Heart right ventricle (tissue), 16 donors: ENCODE measurements around the gene CTXND2. TPM values are rescaled to one million over a fixed set of nuclear protein-coding genes. Genes with fewer than 3 reads are reported as not detected.
"Not testable (repeated sequence)": the region's sequence is repeated elsewhere in the genome, so short reads cannot be mapped to it uniquely, and the experiment has no call there.

ENCODE experiments used
- ATAC-seq, 8 donors: fragments of 200-7000 bp; cut with Tn5 transposase; one replicate each; pipeline ENCODE4 v1.9.1; 2020; ENCODE audit warnings: mild to moderate bottlenecking in 8 of 8, moderate library complexity in 8 of 8, moderate number of reproducible peaks in 1 of 8
- DNase-seq, 2 donors: peaks; one replicate each; pipeline ENCODE4 v3.0.0-alpha.2; 2020
- H3K27ac ChIP-seq, 10 donors: fragments of 200-600 bp; sonication (generic) in 2 of 10; one replicate each; pipeline versions ENCODE4 v1.5.0 to v1.8.0; 2020 to 2022; ENCODE audit warnings: mild to moderate bottlenecking in 3 of 10
- H3K27me3 ChIP-seq, 7 donors: fragments of 200-600 bp; one replicate each; pipeline ENCODE4 v1.8.0; 2021 to 2022; ENCODE audit warnings: mild to moderate bottlenecking in 2 of 7
- H3K36me3 ChIP-seq, 9 donors: fragments of 200-600 bp; sonication (generic) in 1 of 9; one replicate each; pipeline versions ENCODE4 v1.5.0 to v1.8.0; 2020 to 2022; ENCODE audit warnings: mild to moderate bottlenecking in 2 of 9
- H3K4me1 ChIP-seq, 9 donors: fragments of 200-600 bp; sonication (generic) in 1 of 9; one replicate each; pipeline versions ENCODE4 v1.5.0 to v1.8.0; 2020 to 2022; ENCODE audit warnings: mild to moderate bottlenecking in 4 of 9
- H3K4me3 ChIP-seq, 10 donors: fragments of 200-600 bp; sonication (generic) in 2 of 10; one replicate each; pipeline versions ENCODE4 v1.5.0 to v1.8.0; 2020 to 2022; ENCODE audit warnings: mild to moderate bottlenecking in 7 of 10, moderate library complexity in 2 of 10
- H3K9me3 ChIP-seq, 11 donors: fragments of 200-600 bp in 10 of 11; sonication (generic) in 2 of 11; one replicate each; pipeline versions ENCODE4 v1.5.0 to v1.8.0; 2013 to 2022; ENCODE audit warnings: mild to moderate bottlenecking in 2 of 11, control low read depth in 1 of 11, moderate library complexity in 1 of 11
- CTCF ChIP-seq, 9 donors: fragments of 200-600 bp; sonication (generic) in 2 of 9; IDR thresholded peaks; one replicate each; pipeline versions ENCODE4 v1.5.0 to v1.8.0; 2021 to 2022; ENCODE audit warnings: antibody characterized with exemption in 9 of 9, mild to moderate bottlenecking in 5 of 9, moderate library complexity in 1 of 9
- WGBS, 2 donors: extraction: QIAGEN DNeasy Blood & Tissue Kit; methylation state at CpG; one replicate each; pipeline ENCODE4 v1.1.7; 2013; ENCODE audit warnings: inconsistent platforms in 1 of 2; 5-methylcytosine and 5-hydroxymethylcytosine counted together
- intact Hi-C, 10 donors: fragments of 100-400 bp; cut with DNase I; formaldehyde crosslinking; loops; one replicate each; pipeline versions ENCODE4 v1.11.1 to v1.14.2; 2022
- long read RNA-seq, 3 donors: library from polyadenylated mRNA; unstranded; transcript quantifications; one replicate each; pipeline ENCODE4 v2.0.0, GENCODE V29; 2020 to 2021
- polyA plus RNA-seq, 2 donors: library from polyadenylated mRNA; stranded (reverse); fragments of 200-250 nt; gene quantifications; one replicate each; pipeline ENCODE4 v1.2.3, GENCODE V29; 2013
- total RNA-seq, 10 donors: library from RNA; stranded (reverse); fragmentation: NEBNext Ultra II Directional in 3 of 10; extraction: Animal tissue kit (Norgen Biotek cat#: 25700) in 3 of 10; gene quantifications; one replicate each; pipeline versions ENCODE4 v1.2.1 to v1.2.4, GENCODE V29; 2021 to 2023
- donor health status: Arrhythmogenic right ventricular cardiomyopathy.
- donor health status: ischemic (EF 13 %, LVEDD 7.1; RV severe dilation, severe dysfunction).
- donor health status: healthy with polysubstance abuse.
- donor health status: DM: no; HTN: yes; CAD: no.
- donor health status: DM: no; HTN: no; CAD: no.
- donor health status: ischemic (EF 25% LVEDD 6.9; RV normal size, moderate dysfunction).
- donor health status: ischemic (EF 25% LVEDD 5.7; RV mildly dilated, moderate dysfunction).
- donor health status: healthy.
- donor health status: DM: yes; HTN: yes; CAD: no.
- donor health status: Ischemic cardiomyopathy.
- donor health status: ischemic (EF 35%, LVEDD 5.7; RV mildly dilated, moderate dysfunction).
- donor health status: nonischemic (EF 11% LVEDD 7.7; RV severe dilation, severe dysfunction).
- donor health status: DM: yes; HTN: yes; CAD: no.
- donor health status: PGD.
- donor health status: ischemic (EF 29% LVEDD 5.4; RV normal size, mild dysfunction).
- donor health status: nonischemic (EF 23%, LVEDD 6.1; RV moderate dilation, normal function).

CTXND2 gene
- total RNA-seq (not detected), polyA plus RNA-seq (not detected)
- long read RNA-seq, donor 1: 0 reads
- long read RNA-seq, donor 2: 0 reads
- long read RNA-seq, donor 3: 0 reads

GRCh38 chr1:150887018-150887417 is at the start of gene CTXND2:
TSS of gene CTXND2 (plus strand) at chr1:150887136. CDS start at chr1:150912315, 25,179 bp downstream.
- ATAC-seq: no peak
- Histone ChIP-seq H3K4me1 (peaks cover 0 to 2% (median 0%) of the 10 kb centered on the region in 9 donors), H3K27ac (no peak within 1 kb of the TSS), H3K9me3 (no peaks in the 10 kb centered on the region), H3K27me3 (no peaks in the 10 kb centered on the region), H3K36me3 (no peaks in the 10 kb centered on the region), H3K4me3 (no peak within 1 kb of the TSS)
- TF ChIP-seq CTCF (IDR thresholded peaks at IDR 0.05): no peak
- WGBS, 2 donors: 35 to 39% methylated on average over 3 of the region's 3 CpGs
- DNase-seq: no peak
- intact Hi-C loops: no loop called here

GRCh38 chr1:150840850-150841249 is 46.1 kb upstream of the CTXND2 start:
- 92 to 96% methylated on average over 11 of the region's 11 CpGs for WGBS, 2 donors
- H3K27me3 ChIP-seq, intact Hi-C loops, H3K27ac ChIP-seq, DNase-seq, ATAC-seq, H3K9me3 ChIP-seq, H3K4me3 ChIP-seq: not testable (repeated sequence)
- Histone ChIP-seq H3K36me3 (peaks cover 0 to 87% (median 24%) of the 10 kb centered on the region in 9 donors), H3K4me1 (peaks cover 0 to 32% (median 15%) of the 10 kb centered on the region in 9 donors)

GRCh38 chr1:150841626-150842025 is 45.3 kb upstream of the CTXND2 start:
- H3K9me3 ChIP-seq: no peaks in the 10 kb centered on the region
- no peak overlapping the region for H3K4me3 ChIP-seq
- H3K27me3 ChIP-seq: no peaks in the 10 kb centered on the region
- 96 to 98% methylated on average over 3 of the region's 3 CpGs for WGBS, 2 donors
- no peak for TF ChIP-seq CTCF (IDR thresholded peaks at IDR 0.05)
- peaks cover 0 to 86% (median 21%) of the 10 kb centered on the region in 9 donors for H3K36me3 ChIP-seq
- peaks cover 0 to 39% (median 15%) of the 10 kb centered on the region in 9 donors for H3K4me1 ChIP-seq
- ATAC-seq (no peak), DNase-seq (no peak)
- H3K27ac ChIP-seq: peak overlapping the region in 2 of 10 donors; percentile 19 to 32
- intact Hi-C loops: no loop called here

GRCh38 chr1:150842343-150842742 is 44.6 kb upstream of the CTXND2 start:
- no peaks in the 10 kb centered on the region for H3K9me3 ChIP-seq
- no peak for TF ChIP-seq CTCF (IDR thresholded peaks at IDR 0.05)
- H3K4me1 ChIP-seq: peaks cover 0 to 44% (median 18%) of the 10 kb centered on the region in 9 donors
- DNase-seq: no peak
- intact Hi-C loops: no loop called here
- peak overlapping the region in 2 of 10 donors; percentile 19 to 32 for H3K27ac ChIP-seq
- ATAC-seq: no peak
- 18 to 35% methylated on average over 2 of the region's 2 CpGs for WGBS, 2 donors
- H3K36me3 ChIP-seq: peaks cover 0 to 86% (median 16%) of the 10 kb centered on the region in 9 donors
- H3K27me3 ChIP-seq: no peaks in the 10 kb centered on the region
- H3K4me3 ChIP-seq: no peak overlapping the region

GRCh38 chr1:150842964-150843363 is 44.0 kb upstream of the CTXND2 start:
- Histone ChIP-seq H3K4me1 (peaks cover 0 to 50% (median 19%) of the 10 kb centered on the region in 9 donors), H3K4me3 (no peak overlapping the region), H3K27ac (peak overlapping the region in 2 of 10 donors; percentile 19 to 21), H3K27me3 (no peaks in the 10 kb centered on the region), H3K9me3 (no peaks in the 10 kb centered on the region), H3K36me3 (peaks cover 0 to 86% (median 16%) of the 10 kb centered on the region in 9 donors)
- TF ChIP-seq CTCF (IDR thresholded peaks at IDR 0.05): no peak
- ATAC-seq (no peak), DNase-seq (no peak)
- 68 to 77% methylated on average over 2 of the region's 2 CpGs for WGBS, 2 donors
- intact Hi-C loops: no loop called here
